DLD1 (cell line): ENCODE measurements around the gene IQCH.

ENCODE experiments used
- in situ Hi-C: cut with HindIII; loops from 2 replicates; pipeline ENCODE4 v1.10.0; 2017; ENCODE audit warnings: low sequenced_read_pairs

IQCH gene

DNA sequence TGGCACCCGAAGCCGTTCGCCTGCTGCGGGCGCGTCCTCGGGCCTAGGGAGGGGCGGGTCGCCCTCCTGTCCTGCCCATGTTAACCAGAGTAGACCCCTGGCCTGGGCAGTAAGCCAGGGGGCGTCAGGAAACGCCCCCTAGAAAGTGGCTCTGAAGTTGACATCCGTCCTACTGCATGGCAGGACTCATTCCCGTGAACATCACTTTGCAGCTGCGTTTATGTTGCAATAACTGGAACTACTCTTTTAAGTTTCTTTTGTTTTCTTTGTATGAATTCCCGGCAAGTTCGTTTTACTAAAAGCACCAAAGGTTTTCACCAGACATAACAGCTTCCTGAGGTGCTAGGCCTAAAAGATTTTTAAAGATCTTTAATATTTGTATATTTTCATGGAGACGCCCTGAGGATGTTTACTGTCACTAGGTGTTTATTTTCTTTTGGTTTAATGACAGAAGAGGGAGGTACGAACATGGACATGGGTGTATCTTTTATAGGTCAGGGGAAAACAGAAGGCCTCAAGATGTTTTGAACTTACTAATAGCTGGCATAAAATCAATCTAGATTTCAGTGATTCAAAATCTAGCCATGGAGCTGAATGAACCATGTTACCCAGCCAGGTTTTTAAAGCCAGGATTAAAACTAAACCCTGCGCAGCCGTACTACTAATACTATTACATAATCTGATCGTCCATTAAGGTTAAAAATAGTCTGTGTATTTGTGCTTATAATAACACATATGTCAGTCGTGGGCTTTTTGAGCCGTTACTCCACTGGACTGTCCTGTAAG, 267.4 kb downstream of the IQCH start:
- in situ Hi-C loops = no loop called here

DNA sequence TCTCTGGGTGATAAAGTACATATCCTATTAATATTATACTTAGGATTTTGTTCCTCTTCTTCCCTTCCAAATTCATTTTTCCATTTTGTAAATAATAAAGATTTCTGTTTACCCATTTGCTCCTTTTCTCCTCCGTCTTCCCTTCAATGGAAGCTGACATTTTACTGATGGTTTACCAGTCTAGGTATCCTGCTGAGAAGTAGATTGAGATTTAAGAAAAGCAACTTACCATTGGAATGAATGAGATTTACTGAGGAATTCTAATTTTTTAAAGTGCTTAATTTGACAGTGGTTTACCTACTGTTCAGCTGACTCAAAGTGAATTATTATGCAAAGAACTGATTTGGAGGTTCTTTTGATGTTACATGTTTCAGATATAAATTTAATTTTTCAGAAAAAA, 268.7 kb downstream of the IQCH start:
- in situ Hi-C loops = no loop called here

DNA sequence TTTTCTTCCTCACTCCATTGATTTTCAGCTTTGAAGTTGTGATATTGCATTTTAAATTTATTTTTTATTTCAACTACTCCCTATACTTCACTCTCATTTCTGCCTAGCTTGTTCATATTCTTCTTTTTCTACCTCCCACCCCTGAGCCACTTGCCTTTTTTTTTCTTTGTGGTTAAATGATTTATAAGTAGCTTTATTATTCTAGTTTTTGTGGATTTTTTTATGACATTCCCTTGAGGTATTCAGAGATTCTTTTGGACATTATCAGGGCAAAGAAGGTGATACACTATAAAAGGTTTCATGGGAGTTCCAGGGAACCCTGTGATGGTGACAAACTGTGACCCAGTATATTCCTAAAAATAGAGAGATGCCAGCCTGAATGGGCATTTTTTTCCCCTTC, 269.6 kb downstream of the IQCH start:
- in situ Hi-C loops = no loop called here

DNA sequence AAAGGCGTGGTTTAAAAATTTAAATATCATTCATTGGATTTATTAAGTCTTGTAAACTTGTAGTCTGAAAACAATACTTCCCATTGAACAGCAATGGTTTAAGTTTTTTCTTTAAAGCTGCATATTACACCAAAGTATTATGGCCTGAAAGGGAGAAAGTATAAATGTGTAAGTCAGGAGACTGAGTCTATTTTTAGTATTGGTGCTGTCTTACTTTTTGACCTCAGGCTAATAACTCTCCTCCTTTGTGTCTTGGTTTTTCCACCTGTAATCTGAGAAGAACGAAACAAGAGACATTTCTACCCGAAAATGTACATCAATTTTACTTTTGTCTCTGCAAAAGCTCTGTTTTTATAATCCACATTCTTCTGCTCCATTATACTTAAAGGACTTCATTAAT, 273.9 kb downstream of the IQCH start:
- in situ Hi-C loops = loop anchor here (5.0 kb wide), 1 partner anchor 34 kb away; no protein-coding TSS in a partner anchor

DNA sequence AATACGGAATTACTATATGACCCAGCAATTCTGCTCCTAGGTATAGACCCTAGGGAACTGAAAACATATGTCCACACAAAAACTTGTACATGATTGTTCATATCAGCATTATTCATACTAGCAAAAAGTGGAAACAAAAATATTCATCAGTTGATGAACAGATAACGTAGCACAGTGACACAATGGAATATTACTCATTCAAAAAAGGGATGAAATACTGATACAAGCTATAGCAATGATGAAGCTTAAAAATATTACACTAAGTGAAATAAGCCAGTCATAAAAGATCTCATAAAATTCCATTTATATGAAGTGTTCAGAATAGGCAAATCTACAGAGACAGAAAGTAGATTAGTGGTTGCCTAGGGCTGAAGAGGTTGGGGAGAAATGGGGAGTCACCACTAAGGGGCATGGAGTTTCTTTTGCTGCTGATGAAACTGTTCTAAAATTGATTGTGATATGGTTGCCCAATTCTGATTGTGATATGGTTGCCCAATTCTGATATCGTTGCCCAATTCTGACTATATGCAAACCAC, 276.9 kb downstream of the IQCH start:
- in situ Hi-C loops = no loop called here

DNA sequence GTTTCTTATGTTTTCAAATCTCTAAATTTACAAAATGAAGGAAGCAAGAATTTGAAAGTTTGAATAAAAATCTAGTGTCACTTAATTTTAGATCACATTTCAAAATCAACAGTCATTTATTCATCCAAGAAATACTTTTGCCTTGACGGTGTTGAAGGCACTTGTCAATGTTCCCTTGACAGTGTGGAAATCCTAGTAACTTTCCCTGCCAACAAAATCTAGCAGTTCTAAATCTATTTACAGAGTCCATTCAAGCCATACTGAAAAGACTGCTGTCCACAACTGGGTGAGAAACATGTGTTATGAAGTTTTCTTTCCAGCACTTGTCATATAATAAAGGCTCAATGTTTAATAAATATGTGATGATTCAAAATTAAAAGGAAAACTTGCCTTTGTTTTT, 279.3 kb downstream of the IQCH start:
- in situ Hi-C loops = no loop called here

DNA sequence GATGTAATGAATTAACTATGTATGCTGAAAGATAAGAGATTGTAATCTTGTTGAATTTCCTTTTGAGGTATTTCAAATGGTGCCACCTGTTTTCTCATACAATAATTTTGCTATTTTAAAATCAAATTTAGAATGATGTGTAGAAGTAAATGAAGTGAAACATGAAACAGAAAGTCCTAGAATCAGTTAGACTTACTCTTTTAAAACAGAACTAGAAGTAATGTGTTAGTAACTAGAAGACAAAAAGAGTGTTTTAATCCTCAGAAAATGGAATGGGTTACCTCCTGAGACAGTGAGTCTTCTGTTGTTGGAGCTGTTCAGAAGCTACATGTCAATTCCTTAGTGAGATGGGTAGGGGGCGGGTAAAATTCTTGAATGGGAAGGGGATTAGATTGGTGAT, 279.8 kb downstream of the IQCH start:
- in situ Hi-C loops = no loop called here

DNA sequence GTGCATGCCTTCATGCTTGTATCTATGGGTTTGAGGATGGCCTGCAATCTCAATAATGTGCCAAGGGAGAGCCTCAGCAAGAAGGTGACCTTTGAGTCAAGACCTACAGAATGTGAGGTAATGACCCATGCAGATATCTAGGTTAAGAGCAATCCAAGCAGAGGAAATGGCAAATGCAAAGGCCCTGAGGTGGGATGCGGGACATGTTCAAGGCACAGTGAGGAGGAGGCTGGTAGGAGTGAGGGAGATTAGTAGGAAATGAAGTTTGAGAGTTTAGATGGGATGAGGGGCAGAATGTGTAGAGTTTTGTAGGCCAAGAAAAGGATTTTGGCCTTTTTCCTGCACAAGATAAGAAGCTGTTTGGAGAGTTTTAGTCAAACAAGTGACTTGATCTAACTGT, 283.2 kb downstream of the IQCH start:
- in situ Hi-C loops = no loop called here

DNA sequence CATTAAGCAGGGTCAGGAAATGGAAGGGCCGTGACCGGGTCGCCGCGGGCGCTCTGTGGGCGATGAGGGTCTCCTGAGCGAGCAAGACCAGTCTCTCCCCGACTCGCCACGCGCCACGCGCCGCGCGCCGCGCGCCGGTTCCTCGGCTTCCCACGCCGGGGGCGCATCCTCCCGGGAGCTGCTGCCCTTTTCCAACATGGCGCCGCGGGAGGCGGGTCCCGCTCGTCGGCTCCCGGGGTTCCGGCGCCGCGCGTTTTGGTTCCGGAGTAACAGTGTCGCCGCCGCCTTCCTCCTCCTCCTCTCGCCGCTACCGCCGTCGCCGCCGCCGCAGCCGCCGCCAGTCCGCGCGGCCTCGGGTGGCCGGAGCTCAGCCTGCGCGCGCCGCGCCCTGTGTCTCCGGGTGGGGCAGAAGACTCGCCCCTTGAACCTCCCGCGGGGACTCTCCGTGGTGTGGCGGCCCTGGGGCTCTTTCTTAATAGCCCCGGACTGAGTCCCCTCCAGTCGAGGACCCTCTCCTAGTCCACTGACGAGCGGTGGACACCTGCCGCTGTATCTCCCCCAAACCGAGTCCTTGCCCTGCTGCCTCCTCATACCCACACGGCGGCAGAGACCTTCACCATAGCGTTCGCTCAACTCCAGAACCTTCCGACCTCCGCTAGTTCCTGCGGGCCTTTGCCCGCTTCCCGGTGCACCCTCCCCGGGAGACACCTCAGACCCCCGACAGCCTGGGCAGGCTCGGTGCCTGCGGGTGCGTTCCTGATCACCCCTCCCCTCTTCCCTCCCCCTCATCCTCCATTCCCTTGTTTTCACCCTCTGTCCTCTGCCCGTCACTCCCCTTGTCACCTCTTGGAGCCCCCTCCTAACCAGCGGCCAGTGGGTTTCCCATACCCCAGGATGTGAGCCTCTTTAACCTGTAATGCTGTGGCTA, 288.1 kb downstream of the IQCH start, which contains the start of gene MAP2K5:
TSS of gene MAP2K5 (plus strand) at position 284 of the 928 bp plus-strand sequence. CDS start at position 917, 633 bp downstream.
- in situ Hi-C loops = no loop called here

DNA sequence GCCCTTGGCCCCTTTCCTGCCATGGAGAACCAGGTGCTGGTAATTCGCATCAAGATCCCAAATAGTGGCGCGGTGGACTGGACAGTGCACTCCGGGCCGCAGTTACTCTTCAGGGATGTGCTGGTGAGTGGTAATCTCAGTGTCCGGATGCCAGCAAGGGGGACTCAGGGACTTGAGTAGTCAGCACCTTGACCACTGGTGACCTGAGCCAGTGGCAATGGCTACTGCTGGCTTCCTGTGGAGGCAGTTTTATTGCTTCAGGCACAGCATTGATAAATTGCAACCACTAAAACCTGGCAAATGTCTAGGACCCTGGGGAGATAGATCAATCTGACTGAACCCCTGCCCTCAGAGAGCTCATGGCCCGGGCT, 288.7 kb downstream of the IQCH start:
- in situ Hi-C loops = no loop called here

DNA sequence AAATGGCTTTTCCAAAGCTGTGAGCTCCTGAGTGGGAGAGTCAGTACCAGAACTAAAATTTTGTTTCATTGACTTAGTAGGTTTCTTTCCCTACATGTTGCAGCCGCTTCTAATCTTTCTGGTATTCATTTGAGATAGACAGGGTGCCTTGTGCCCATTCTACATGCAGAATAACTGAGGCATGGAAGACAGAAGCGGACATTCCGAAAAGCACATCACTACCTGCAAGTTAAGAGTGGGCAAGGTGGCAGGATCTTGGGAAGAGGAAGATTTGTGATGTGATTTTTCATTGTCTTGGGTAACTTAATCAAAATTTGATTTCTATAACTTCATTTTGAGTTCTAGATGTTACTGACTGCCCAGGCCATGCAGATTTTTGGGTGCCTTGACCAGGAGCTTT, 289.9 kb downstream of the IQCH start:
- in situ Hi-C loops = no loop called here

DNA sequence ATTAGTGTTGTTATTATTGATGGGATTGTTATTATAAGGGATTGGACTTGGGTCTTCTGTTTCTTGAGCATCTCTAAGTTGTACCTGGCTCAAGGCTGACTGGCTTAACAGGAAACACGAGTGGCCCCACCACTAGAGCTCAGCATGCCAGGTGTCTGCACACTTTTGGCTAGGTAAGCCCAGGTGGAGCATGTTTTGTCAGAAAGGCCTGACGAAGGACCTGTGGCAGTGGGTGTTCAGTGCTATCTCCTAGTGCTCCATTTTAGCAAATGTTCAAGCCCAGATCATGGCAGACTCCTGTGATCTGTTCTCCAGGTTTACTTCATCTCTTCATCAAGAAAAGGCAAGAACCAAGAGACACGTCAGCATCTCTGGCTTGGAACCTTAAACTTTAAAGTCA, 291.3 kb downstream of the IQCH start:
- in situ Hi-C loops = no loop called here

DNA sequence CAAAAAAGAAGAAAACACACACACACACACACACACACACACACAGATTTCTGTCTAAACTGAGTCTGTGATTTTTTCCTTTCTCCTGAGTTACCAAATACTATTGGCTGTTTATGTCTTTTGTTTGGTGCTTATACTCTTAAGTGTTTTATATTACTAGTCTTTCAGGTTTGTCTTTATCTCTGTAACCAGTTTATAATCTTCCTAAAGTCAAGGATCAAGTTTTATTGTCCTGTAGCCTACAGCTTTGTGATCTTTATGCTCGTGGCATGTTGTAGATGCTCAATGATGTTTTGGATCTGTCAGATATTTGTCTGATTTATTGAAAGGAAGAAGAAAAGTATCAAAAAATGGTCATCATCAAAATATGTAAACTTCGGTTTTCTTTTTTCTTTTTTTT, 292.5 kb downstream of the IQCH start:
- in situ Hi-C loops = no loop called here

DNA sequence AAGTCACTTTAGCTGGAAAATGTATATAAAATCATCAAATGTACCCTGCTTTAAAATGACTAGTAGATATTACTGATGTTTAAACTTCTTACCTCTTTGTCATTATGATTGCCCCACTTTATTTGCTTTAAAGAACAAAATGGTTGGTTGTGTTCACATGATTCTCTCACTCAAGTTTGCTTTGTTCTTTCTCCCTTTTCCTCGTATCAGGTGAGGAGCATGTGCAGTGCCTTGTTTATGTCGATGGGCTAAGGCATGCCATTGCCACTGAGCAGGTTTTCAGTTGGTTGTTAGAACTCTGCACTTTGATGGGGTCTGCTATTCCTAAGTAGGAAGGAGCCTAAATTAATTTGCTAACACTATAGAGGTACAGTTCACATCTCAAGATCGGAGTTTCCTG, 293.2 kb downstream of the IQCH start:
- in situ Hi-C loops = no loop called here

DNA sequence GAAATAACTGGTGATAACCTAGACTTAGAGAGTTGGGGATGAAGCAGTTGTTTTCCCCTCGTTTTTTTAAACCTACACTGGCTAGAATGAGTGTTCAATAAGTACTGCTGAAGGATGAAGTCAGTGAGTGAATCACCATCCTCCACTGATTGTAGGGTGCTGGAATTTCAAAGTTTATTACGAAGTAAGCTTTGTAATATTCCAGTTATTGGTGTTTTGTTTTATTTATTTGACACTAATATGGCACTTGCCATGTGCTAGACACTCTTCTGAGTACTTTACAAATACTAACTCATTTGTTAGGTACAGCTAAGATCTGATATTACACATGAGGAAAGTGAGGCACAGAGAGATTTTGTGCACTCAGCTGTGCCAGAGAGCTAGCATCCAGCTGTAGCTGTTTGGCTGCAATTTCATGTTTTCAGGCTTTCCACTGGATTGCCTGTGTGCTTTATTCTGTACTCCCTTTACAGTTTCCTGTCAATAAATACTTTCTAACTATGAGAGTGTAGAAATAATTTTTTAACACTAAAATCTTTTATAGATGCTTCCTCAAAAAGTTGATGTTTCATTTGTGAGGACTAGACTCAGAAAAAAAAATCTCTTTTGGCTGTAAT, 293.8 kb downstream of the IQCH start:
- in situ Hi-C loops = no loop called here

DNA sequence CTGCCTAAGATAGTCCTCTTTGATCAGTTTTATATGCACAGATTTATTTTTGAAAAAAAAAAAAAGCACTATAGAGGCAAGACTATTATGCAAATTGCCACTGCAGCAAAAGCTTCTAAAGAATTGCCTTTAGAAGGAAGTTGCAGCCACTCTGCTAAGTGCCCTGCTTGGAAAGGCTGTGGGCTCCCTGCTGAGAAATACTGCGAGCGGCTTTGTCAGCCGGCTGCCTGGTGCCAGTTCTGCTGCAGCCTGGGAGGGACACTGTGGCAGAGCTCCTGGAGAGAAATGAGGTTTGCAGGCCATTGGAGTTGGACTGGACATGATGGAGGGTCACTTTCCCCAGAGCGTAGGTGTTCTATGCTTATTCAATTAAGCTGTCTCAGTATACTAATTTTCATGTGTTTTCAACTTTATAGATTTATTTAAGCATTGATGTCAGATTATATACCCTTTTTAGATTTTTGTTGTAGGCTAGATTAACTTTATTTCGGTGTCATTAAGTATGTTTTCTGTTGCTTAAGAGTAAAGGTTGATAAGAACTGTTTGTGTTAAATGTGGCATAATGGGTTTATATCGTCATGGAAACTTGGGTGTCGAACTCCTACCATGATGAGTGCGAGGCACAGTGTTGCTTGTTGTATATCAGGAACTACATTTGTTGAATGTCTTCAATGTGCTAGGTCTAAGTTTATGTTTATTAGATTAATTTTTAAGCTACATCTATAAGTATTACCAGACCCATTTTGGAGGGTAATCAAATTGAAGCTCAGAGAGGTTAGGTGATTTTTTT, 294.5 kb downstream of the IQCH start:
- in situ Hi-C loops = no loop called here

DNA sequence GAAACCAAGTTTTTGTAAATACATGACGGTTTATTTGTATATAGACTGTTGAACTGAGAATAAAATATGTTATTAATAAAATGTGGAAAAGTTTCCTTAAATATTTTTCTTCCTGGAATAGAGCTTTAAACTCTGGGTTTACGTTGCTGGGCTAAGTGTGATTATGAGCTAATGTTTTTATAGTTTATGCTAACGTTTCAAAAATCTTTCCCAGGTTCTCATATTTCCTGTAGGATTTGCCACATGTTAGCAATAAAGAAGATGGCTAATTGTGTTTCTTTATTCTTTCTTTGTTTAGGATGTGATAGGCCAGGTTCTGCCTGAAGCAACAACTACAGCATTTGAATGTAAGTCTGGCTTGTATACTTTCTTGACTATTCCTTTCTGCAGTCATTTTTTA, 295.1 kb downstream of the IQCH start:
- in situ Hi-C loops = no loop called here

DNA sequence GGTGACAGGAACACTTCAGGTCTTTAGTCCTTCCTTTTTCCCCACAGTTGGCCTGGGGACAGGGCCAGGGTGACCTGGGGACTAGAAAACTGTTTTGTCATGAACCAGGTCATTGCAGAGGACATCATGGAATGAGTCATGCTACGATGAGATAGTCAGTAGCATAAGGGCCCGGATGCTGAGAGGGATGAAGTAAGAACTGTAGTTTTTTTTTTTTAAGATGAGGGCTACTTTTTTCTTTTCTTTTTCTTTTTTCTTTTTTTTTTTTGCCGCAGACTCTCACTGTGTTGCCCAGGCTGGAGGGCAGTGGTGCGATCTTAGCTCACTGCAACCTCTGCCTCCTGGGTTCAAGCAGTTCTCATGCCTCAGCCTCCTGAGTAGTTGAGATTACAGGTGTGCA, 295.9 kb downstream of the IQCH start:
- in situ Hi-C loops = no loop called here

DNA sequence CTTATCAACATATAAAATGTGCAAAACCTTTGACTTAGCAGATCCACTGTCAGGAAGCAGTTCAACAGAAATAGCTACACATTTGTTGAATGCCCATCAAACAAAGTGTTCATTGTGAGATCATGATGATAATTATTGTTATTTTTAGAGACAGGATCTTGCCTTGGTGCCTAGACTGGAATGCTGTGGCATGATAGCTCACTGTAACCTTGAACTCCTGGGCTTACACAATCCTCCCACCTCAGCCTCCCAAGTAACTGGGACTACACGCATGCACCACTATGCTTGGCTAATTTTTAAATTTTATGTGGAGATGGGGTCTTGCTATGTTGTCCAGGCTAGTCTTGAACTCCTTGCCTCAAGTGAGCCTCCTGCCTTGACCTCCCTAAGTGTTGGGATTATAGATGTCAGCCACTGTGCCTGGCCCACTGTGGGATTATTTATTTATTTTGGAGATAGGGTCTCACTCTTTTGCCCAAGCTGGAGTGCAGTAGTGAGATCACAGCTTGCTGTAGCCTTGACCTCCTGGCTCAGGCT, 296.7 kb downstream of the IQCH start:
- in situ Hi-C loops = no loop called here
